ENCODE measurements around the gene RB1.

DNA sequence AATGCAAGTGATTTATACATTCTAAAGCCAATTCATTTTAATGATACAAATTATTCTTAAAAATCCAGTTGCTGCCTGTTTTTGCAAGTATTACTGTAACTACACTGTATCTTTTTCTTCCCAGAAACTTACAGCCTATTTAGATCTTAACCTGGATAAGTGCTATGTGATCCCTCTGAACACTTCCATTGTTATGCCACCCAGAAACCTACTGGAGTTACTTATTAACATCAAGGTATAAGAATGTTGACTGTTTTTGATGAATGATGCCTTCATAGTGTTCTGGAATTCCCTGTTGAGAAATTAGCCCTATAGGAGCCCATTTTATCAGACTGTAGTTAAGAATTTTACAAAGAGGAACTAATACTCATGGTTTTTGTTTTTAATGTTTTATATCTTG is 45.5 kb upstream of the RB1 start:
- TF ChIP-seq CTCF (IDR thresholded peaks at IDR 0.05) (no peak), POLR2A (IDR thresholded peaks at IDR 0.05) (no peak)
